ENCODE data around the gene MGMT.

The MGMT gene

DNA sequence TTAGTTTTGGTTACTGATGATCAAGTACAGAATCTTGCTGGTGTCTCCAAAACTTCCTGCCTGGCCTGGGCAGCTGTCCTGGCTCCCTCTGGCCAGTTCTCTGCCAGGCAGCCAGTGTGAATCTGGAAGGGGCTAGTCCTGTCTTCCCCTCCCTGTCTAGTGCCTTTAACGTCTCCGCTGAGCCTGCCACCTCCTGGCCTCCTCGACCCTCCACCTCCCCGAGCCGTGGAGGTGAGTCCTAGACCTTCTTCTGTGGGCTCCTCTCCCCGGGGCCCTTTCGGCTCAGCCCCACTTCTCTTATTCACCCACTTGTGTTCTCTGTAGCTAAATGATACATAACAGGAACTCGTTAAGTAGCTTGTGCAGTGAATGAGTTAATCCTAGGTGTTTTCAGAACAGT lies 218.2 kb downstream of the MGMT start:
- DNase-seq (ENCODE audit: low read depth in 2 of 2), result no peak

DNA sequence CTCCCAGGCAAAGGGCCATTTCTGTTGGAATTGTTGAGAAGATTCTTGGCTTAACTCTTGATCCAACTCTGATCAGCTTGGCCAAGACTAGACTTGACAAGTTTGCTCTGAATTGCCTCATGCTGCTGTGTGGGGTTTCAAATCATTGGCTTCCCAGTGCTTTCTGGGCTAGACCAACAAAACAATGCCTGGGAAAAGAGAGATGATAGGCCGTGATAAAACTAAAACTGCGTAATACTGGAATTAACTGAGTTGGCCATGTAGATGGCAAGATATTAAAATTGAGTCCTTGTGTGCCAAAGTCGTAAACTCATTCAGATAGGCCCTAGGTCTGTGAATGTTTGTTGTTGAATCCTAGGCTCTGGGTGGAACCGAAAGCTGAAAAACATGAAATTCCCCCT lies 222.6 kb downstream of the MGMT start:
- DNase-seq (ENCODE audit: low read depth in 2 of 2), result no peak

GRCh38 chr10:129690248-129691070 lies 223.4 kb downstream of the MGMT start:
- no peak for DNase-seq (ENCODE audit: low read depth in 2 of 2)

- no peak for DNase-seq (ENCODE audit: low read depth in 2 of 2)
Measured at GRCh38 chr10:129692695-129693094, 225.7 kb downstream of the MGMT start.

GRCh38 chr10:129693382-129693781 lies 226.3 kb downstream of the MGMT start:
- DNase-seq (ENCODE audit: low read depth in 2 of 2), result no peak

GRCh38 chr10:129694184-129694583 lies 227.1 kb downstream of the MGMT start:
- no peak for DNase-seq (ENCODE audit: low read depth in 2 of 2)

GRCh38 chr10:129694691-129695243 lies 227.7 kb downstream of the MGMT start:
- no peak for DNase-seq (ENCODE audit: low read depth in 2 of 2)

DNA sequence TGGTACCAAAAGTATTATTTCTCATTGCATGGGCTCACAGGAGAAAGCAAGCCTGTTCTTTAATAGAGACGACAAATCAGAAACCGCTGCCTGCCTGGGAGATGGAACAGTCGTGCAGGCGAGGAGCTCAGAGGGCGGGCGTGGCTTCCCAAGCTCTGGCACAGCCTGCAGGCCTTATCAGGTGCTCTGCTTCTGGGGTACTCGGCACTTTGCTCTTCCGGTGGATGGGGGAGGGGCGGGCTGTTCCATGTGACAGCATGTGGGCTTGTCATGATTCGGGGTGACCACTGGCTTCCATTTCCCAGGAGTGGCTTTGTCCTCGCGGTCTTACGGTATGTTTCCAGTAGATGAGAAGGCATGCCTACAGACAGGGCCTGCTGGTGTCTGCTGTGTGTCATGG lies 228.6 kb downstream of the MGMT start:
- DNase-seq (ENCODE audit: low read depth in 2 of 2), result no peak

GRCh38 chr10:129696636-129697035 lies 229.6 kb downstream of the MGMT start:
- DNase-seq (ENCODE audit: low read depth in 2 of 2), result no peak

DNA sequence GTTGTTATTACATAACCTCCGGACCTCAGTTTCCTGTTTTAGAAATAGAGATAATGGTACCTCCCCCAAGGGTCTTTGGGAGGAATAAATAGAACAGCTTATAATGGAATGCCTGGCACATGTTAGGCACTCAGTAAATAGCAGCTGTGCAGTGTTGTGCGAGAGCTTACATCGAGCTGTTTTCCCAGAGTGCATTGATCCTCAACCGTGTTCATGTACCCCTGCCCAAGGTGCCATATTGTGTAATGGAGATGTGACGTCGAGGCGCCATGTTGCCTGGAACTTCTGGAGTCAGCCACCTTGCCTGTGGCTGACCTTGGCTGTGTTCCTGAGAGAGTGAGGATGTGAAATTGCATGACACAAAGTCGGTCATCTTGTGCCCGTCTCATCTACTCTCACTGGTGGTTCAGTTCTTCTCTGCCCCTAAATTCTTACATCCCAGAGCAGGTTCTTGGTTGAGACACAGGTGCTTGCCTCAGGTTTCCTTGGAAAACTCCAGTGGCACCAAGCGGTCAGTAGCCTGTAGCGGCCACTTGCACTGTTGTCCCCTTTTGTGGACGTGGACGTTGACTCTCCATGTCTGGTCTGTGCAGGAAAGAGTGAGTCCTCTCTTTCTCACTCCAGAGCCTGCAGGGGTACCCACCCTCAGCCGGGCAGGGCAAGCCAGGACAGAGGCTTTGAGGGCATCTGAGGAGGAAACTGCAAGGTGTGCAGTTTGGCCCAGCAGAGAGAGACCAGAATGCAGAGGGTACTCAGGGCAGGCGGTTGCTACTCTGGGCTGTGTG lies 230.6 kb downstream of the MGMT start:
- no peak for DNase-seq (ENCODE audit: low read depth in 2 of 2)

DNA sequence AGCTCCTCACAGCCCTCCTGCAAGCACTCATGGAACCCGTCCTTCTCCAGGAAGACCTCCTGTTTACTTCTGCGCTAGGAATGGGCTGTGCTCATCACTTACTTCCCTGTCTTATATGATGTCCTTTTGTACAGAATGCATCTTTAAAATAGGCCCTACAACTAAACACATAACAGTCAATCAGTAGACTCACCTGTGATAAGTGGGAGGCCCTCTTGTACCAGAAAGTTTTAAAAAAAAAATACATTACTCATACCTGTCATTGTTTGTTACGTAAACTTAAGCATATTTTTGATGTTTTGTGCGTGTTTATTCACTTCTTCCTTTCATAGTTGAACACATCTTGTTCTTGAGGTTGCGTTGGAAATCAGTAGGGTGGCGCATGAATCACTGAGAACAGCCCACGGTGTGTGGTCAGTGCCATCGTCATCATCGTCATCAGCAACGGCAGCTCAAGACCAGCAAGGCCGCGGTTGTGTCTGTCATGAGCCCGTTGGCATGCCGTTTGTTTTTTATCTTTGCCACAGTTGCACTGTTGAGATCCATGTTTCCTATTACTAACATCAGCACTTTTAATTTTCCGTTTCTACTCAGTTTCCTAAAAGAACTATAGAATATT lies 232.8 kb downstream of the MGMT start:
- no peak for DNase-seq (ENCODE audit: low read depth in 2 of 2)

GRCh38 chr10:129702605-129703004 lies 235.6 kb downstream of the MGMT start:
- DNase-seq (ENCODE audit: low read depth in 2 of 2), result no peak

DNA sequence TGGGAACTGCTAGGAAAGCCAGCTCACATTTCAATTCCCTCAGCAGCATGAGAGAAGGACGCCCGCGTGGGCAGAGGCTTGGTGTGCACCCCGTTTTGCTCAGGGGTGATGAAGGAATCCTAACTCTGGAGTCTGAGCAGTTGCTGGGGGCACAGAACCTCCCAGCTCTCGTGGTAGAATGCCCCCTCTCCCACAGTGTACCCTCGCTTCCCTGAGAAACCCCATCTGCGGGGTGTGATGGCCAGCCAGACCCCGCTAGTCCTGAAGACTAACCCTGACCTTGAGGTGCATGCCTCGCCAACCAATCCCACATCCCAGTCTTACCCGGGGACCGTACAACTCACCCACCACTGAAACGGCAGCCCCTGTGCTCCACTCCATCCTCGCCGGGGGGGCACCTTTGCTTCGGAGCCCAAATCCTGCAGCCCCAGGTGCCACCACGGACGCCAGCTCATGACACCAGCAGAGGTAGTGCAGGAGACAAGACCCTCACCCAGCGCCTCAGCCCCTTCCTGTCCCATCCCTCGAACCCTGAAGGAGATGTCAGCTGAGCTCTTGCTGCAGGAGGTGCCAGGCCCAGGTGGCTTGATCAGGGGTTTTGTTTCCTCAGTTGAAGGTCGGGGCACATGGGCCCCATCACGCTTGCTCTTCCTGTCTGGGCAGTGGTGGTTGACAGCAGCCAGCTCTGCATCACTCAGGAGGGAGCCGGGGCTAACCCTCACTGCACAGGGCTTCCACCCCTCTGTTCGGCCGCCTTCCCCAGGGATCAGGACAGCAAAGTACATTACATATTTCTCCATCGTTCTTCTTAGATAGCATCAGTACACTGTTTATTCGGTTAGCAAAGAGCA lies 236.5 kb downstream of the MGMT start:
- DNase-seq (ENCODE audit: low read depth in 2 of 2), result no peak

DNA sequence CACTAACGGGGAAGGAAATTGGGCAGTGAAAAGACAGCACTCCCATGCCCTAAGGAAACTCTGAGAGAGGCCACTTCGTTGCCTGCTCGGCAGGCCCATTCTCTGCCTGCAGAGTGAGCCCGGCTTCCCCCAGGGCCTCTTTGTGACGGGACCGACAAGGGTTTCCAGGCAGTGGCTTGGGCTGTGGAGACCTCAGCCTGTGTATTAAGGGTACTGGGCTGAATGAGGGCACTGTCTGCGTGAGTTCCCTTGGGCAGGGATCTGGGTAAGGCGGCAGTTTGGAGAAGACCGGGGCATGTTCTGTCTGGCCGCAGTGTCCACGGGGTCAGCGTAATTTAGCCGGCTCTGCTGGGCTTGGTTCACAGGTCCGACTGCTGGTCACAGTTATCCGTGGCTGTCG lies 237.2 kb downstream of the MGMT start:
- no peak for DNase-seq (ENCODE audit: low read depth in 2 of 2)

DNA sequence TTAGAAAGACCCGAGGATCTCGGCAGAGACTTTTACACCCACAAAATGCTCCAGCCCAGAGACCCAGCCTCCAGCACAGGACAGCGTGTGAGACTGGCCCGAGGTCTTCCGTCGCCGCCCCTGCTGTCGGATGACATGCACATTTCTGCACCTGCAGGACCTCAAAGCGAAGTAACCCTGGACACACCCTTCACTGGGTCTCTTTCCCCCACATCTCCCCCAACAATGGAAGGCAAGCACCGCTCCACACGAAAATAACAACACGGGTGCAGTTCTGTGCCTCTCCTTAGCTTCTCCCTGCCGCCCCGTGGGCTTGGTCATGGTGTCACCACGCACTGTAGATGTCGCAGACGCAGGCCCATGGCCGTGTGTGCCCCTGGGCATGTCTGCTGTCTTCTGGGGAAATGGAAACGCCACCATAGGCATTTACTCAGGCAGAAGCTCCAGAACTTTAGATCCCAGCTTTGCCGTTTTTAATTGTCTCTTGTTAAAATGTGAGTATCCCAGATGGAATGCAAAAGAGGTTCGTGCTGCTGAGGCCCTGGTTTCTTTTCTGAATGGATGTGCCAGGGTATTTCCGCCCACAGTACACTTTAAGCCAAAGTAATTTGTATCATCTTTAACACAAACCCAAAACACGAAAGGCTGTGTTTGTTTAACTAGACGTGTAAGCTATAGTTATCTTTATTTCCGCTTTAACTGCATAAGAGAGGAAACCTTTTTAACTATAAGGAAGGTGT lies 237.9 kb downstream of the MGMT start:
- no peak for DNase-seq (ENCODE audit: low read depth in 2 of 2)

- DNase-seq (ENCODE audit: low read depth in 2 of 2), result no peak
Measured at GRCh38 chr10:129705676-129706075, 238.6 kb downstream of the MGMT start.

DNA sequence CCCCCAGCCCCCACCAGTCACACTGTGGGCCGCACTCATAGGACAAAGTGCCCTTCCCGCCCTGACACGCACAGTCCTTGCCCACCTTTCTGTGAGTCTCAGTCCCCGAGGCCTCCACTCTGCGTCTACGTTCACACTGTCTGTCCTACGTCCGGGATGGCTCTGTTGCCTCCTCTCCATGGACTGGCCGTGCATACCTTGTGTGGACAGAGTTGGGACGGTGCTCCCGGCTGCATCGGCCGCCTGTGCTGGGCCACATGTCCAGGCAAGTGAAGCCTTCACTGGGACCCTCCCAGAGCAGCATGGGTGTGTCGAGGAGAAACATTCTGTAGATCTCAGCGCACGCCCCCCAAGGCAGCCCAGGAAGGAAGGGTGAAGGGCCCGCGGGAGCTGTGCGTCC lies 239.0 kb downstream of the MGMT start:
- DNase-seq (ENCODE audit: low read depth in 2 of 2), result no peak

DNA sequence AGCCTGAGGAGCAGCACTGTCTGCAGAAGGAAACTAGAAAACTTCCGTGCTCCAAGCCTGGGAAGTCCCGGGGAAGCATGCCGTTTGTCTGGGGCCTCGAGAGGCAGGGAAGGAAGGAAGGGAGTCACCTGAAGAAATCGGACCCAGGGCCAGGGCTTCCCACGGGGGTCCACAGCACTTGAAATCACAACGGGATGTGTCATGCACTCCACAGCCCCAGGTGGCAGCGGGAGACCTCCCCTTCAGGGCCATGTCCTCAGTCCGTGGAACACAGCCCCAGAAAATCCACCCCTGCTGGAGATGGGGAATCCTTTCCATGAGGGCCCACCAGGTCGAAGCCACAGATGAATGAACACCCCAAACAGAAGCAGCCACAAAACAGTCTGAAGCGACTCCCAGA lies 239.5 kb downstream of the MGMT start:
- DNase-seq (ENCODE audit: low read depth in 2 of 2), result no peak

DNA sequence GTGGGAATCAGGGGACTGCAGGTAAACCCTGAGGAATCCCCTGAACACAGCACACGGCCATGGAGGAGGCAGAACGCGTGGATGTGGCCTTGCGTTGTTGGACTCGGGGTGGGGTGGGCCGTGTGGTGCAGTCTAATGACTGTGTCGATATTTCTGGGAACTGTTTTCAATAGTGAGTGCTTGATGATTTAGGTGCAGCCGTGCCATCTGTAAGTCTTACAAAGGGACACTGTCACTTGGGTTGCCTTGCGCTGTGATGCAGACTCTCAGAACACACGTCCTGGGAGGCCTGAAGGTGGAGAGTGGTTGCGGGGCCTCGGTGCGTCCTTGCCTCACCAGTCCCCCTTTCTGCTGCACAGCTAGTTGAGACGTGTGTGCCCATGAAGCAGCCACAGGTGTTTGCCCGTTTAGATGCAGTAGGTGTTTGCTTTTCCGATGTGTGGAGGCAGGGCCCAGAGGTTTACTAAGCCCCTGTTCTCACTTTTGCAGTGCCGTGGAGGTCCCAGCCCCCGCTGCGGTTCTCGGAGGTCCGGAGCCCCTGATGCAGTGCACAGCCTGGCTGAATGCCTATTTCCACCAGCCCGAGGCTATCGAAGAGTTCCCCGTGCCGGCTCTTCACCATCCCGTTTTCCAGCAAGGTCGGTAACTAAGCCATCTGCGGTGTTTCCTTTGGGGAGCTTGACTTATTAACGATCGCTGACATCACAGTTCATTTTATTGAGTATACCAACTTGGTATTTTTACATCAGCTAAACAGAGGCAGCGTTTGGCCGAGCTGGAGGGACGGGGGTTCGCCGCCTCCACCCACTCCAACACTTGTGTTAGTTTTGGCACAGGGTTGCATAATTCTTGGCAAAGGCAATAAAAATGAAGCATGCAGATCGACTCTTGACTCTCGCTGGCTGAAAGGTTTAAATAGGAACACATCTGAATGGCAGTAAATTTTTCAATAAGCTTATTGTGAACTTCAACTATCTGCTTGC lies 240.7 kb downstream of the MGMT start:
- DNase-seq (ENCODE audit: low read depth in 2 of 2), result no peak

GRCh38 chr10:129709101-129709500 lies 242.1 kb downstream of the MGMT start:
- DNase-seq (ENCODE audit: low read depth in 2 of 2), result no peak

Data from stimulated activated CD8-positive, alpha-beta memory T cell treated with anti-CD3 and anti-CD28 coated beads, Interleukin-15, amount 100 ng/mL, for 4 hours (primary cell).